Measurements from ENCODE around the gene MAP3K20.

The MAP3K20 gene

GRCh38 chr2:173051463-173052215 is 24.0 kb upstream of the MAP3K20 start:
- no peak for DNase-seq

- DNase-seq, result no peak
Measured at GRCh38 chr2:173053043-173053699, 22.5 kb upstream of the MAP3K20 start.

GRCh38 chr2:173054466-173054865 is 21.2 kb upstream of the MAP3K20 start:
- DNase-seq, result no peak

- DNase-seq, result no peak
Measured at GRCh38 chr2:173056705-173057364, 18.8 kb upstream of the MAP3K20 start.

GRCh38 chr2:173058097-173058496 is 17.5 kb upstream of the MAP3K20 start:
- DNase-seq, result no peak

GRCh38 chr2:173058673-173059072 is 17.0 kb upstream of the MAP3K20 start:
- no peak for DNase-seq

- DNase-seq, result no peak
Measured at GRCh38 chr2:173059292-173059691, 16.4 kb upstream of the MAP3K20 start.

GRCh38 chr2:173059971-173060461 is 15.6 kb upstream of the MAP3K20 start:
- DNase-seq, result no peak

GRCh38 chr2:173062801-173063200 is 12.8 kb upstream of the MAP3K20 start:
- DNase-seq, result no peak

- DNase-seq, result no peak
Measured at GRCh38 chr2:173064151-173064805, 11.4 kb upstream of the MAP3K20 start.

- DNase-seq, result no peak
Measured at GRCh38 chr2:173066887-173067676, 8.6 kb upstream of the MAP3K20 start.

GRCh38 chr2:173075056-173075780 is 428 bp upstream of the MAP3K20 start:
- DNase-seq, result no peak

- no peak for DNase-seq
Measured at GRCh38 chr2:173076581-173077345, 1.1 kb downstream of the MAP3K20 start.

- no peak for DNase-seq
Measured at GRCh38 chr2:173077506-173078177, 2.0 kb downstream of the MAP3K20 start.

- DNase-seq, result no peak
Measured at GRCh38 chr2:173079141-173079540, 3.5 kb downstream of the MAP3K20 start.

GRCh38 chr2:173079973-173080860 is 4.6 kb downstream of the MAP3K20 start:
- no peak for DNase-seq

- no peak for DNase-seq
Measured at GRCh38 chr2:173086518-173087213, 11.0 kb downstream of the MAP3K20 start.

GRCh38 chr2:173087214-173087581 is 11.6 kb downstream of the MAP3K20 start:
- no peak for DNase-seq

Measured in NCI-H1930 (cell line).